VCaP (cell line): ENCODE measurements around the gene TPM1.

ENCODE experiments used
- H3K27ac ChIP-seq: fragments of 450-650 bp; 2 replicates; pipeline ENCODE4 v1.5.1; 2017
- CTCF ChIP-seq: fragments of 450-650 bp; conservative IDR thresholded peaks from 2 replicates; pipeline ENCODE4 v1.5.1; 2017; ENCODE audit warnings: mild to moderate bottlenecking, moderate library complexity

The TPM1 gene

DNA sequence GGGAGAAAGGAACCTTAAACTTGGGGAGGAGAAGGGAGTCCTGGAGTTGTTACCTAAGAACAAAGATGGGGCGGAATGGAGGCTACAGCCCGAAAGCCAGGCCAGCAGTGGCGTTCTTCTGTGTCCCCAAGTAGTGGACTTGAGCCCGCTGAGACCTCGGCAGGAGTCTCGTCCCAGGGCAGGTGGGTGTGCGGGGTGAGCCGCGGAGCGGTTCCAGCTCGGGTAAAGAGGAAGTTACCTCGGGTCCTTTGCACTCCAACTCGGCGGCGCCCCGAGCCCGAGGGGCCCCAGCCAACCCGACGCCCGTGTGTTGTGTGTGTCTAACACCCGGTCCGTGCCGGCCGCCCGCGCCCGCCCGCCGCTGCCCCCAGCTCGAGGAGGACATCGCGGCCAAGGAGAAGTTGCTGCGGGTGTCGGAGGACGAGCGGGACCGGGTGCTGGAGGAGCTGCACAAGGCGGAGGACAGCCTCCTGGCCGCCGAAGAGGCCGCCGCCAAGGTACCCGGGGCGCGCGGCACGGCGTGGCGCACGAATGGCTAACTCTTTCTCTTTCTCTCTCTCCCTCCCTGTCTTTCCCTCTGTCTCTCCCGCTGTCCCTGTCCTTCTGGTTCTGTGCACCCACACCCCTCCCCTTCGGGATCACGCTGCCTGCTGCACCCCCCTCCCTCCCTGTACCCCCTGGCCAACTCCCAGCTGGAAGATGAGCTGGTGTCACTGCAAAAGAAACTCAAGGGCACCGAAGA is 959 bp downstream of the TPM1 start:
- H3K27ac ChIP-seq = peak overlapping the region; percentile 80

DNA sequence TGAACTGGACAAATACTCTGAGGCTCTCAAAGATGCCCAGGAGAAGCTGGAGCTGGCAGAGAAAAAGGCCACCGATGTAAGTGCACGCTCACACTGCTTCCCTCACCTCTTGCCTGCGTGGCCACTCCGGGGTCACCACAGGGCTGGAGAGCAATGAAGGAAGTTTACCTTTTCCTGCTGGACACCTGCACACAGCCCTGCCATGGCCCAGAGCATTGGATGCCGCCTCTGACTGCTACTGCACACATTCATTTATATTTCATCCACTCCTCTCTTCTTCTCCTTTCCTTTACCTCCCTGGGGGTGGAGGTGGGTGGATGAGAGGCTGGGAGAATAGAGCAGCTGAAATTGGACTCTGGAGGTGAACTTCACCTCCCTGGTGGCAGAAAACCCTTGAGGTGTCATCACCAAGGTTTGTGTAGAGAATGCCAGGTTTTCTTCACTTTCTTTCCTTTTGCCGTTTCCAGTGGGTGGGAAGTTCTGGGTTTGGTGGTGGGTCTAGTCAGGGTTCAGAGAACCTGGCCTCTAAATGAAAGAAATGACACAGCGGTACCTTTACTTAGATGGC is 1.6 kb downstream of the TPM1 start:
- H3K27ac ChIP-seq = peak overlapping the region; percentile 80; the same call in 1 of the 2 replicates

More for the DNA sequence above, 959 bp downstream of the TPM1 start:
- no peak for TF ChIP-seq CTCF

DNA sequence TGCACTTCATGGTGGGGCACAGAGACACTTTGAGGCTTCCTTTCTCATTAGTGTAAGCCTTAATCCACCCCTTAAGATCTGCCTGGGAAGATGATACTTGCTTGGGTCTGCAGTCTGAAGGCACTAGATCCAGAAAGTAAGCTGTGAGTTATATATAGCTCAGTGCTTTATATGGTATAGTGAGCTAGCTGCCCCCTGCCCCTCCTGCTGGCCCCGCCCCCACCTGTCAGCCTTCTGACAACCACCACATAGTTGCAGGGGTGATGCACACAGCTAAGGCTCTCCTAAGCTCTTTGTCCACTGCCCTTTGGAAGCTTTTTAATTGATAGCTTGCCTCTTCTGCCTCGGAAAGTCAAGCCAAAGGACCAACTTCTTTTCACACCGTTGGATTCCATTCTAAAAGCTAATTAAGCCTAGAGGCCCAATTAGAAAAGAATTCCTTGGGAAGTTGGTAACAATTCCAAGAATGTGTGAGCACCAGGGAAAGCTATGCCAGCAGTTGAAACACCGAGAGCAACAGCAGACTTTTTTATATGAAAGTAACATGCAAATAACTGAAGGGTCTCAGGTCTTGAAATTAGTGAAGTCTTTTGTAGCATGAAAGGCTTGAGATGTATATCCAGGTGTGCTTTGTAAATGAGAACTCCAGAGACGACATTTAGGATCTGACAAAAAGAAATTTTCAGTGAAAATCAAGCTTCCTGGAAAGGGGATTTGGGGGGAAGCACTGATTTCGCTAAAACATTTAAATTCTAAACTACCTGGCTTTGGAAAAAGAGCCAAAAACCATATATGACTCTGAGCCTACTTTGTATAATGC is 2.3 kb downstream of the TPM1 start:
- no peak overlapping the region for H3K27ac ChIP-seq

More for the DNA sequence above, 1.6 kb downstream of the TPM1 start:
- no peak for TF ChIP-seq CTCF

DNA sequence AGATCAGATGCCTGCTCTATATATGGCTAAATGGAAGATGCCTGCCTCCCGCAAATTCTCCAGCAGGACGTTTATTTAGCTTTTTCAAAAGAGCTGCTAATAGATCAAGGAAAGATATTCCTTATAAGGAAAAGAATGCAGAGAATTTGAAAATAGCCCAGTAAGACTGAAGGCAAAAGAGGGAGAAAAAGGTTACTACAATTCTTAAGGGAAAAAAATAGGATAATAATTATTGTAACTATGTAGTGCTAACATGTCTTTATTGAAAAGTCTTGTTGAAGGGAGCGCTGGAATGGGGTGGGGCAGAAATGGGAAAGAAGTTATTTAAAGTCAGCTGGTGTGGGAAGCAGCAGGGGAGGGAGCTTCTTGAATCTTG is 2.9 kb downstream of the TPM1 start:
- no peak for TF ChIP-seq CTCF
- H3K27ac ChIP-seq = no peak overlapping the region

More for the DNA sequence above, 2.3 kb downstream of the TPM1 start:
- no peak for TF ChIP-seq CTCF

- H3K27ac ChIP-seq = no peak overlapping the region
- no peak for TF ChIP-seq CTCF
These were observed 3.3 kb downstream of the TPM1 start for GRCh38 chr15:63045879-63046278.

GRCh38 chr15:63046917-63047760 is 4.6 kb downstream of the TPM1 start:
- TF ChIP-seq CTCF = no peak
- H3K27ac ChIP-seq = peak overlapping the region; percentile 99
